ENCODE results near the gene ENTHD1.

DNA sequence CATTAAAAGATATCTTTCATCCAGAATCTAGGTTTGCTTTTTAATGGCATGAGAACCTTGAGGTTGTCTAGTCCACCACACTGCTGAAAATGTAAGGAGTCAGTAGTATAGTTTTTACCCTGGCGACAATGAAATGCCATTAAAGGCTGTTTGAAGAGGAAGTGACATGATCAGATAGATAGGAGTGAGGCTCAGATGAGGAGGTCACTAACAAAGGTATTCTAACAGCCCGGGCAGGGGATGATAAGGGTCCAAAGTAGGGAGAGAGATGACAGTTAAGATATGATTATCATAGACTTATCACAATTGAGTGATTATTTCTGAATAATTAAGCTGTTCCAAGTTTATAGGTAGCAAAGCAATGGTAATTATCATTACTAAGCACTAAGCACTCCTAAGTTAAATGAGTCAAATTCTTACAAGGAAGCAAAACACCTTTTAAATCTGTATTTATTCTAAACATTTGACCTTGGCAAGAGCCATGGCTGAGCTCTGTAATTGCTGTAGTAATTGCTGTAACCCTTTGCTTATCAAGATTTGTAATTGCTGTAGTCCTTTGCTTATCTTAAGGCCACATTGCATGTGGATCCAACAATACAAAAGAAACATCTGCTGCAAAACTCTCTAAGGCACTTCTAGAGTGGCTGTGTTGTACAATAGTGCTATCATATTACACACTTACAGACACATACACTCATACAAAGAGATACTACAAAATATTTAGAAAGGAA lies 92.6 kb downstream of the ENTHD1 start:
- TF ChIP-seq CTCF (conservative IDR thresholded peaks at IDR 0.05; ENCODE audit: low read length): no peak
- no peak for TF ChIP-seq EZH2phosphoT487 (IDR thresholded peaks at IDR 0.05; ENCODE audit: borderline replicate concordance, low read depth, low read length)
